Endothelial cell of umbilical vein (primary cell): ENCODE measurements around the gene HECTD4. TPM values are rescaled to one million over a fixed set of nuclear protein-coding genes. Genes with fewer than 3 reads are reported as not detected.

Experiments used
- BruUV-seq: library from RNA; stranded (reverse); fragments of 400-500 nt; replicated peaks from 2 replicates; lab custom pipeline; 2021; lab: Mats Ljungman, UMichigan
- CTCF ChIA-PET: fragments of 300-600, 350-600 bp; sonication (Branson Sonifier 250); formaldehyde crosslinking; loops from one replicate; lab custom pipeline; 2021; ENCODE audit warnings: antibody characterized with exemption, inconsistent platforms; lab: Charles Lee
- POLR2A ChIA-PET: fragments of 300-600, 350-600 bp; sonication (Branson Sonifier 250); formaldehyde crosslinking; loops from one replicate; lab custom pipeline; 2021; ENCODE audit warnings: antibody characterized with exemption, inconsistent platforms; lab: Charles Lee
- DNase-seq: peaks from one replicate; pipeline ENCODE4 v3.0.0-alpha.2; 2011; ENCODE audit warnings: low read depth, low spot score
- FAIRE-seq: peaks from 2 replicates; lab custom pipeline; 2011; peaks lifted over from hg19 to GRCh38; lab: Jason Lieb, UNC
- H2AFZ ChIP-seq: 2 replicates; pipeline ENCODE4 v1.6.0; 2012; ENCODE audit warnings: low read depth, low read length, control low read depth, inconsistent platforms
- H3K27ac ChIP-seq: 2 replicates; pipeline ENCODE4 v1.5.1; 2011; ENCODE audit warnings: low read depth, mild to moderate bottlenecking, control low read depth, low read length, moderate library complexity; ENCODE audit not compliant: insufficient read depth
- H3K27me3 ChIP-seq, 2 experiments: 2 replicates each; pipeline versions ENCODE4 v1.6.0 to v1.6.1; 2011; ENCODE audit warnings: low read length in 2 of 2, mixed read lengths in 1 of 2; ENCODE audit not compliant: control insufficient read depth in 2 of 2, insufficient read depth in 2 of 2
- H3K36me3 ChIP-seq, 2 experiments: 2 replicates in 1 of 2; 3 replicates in 1 of 2; pipeline ENCODE4 v1.5.1; 2011; ENCODE audit warnings: low read length in 2 of 2, mild to moderate bottlenecking in 1 of 2, moderate library complexity in 1 of 2; ENCODE audit not compliant: control insufficient read depth in 2 of 2, insufficient read depth in 2 of 2; ENCODE audit errors: extremely low read depth in 1 of 2
- H3K4me1 ChIP-seq: 3 replicates; pipeline ENCODE4 v1.5.1; 2011; ENCODE audit warnings: mild to moderate bottlenecking, low read length; ENCODE audit not compliant: control insufficient read depth, insufficient read depth; ENCODE audit errors: extremely low read depth
- H3K4me2 ChIP-seq: 2 replicates; pipeline ENCODE4 v1.6.1; 2011; ENCODE audit warnings: low read length, control low read depth, mixed read lengths; ENCODE audit not compliant: insufficient read depth
- H3K4me3 ChIP-seq, 3 experiments: fragments of 200-600 bp in 1 of 3; sonication (generic), shearing (Covaris generic) in 1 of 3; replicated peaks in 1 of 3; 2 replicates each; pipeline ENCODE4 v1.5.1; 2011 to 2016; ENCODE audit warnings: control low read depth in 3 of 3, low read length in 3 of 3, mild to moderate bottlenecking in 2 of 3, inconsistent platforms in 1 of 3, low read depth in 1 of 3, moderate library complexity in 1 of 3; ENCODE audit not compliant: insufficient read depth in 1 of 3
- H3K79me2 ChIP-seq: 2 replicates; pipeline ENCODE4 v1.6.0; 2012; ENCODE audit warnings: low read length, inconsistent platforms; ENCODE audit not compliant: control insufficient read depth, insufficient read depth
- H3K9ac ChIP-seq: replicated peaks from 2 replicates; pipeline ENCODE3; 2011; ENCODE audit warnings: low read length, control low read depth; ENCODE audit not compliant: insufficient read depth; ENCODE audit errors: extremely low read depth
- H3K9me1 ChIP-seq: replicated peaks from 3 replicates; pipeline ENCODE4 v1.6.0; 2011; ENCODE audit warnings: mild to moderate bottlenecking, low read length; ENCODE audit not compliant: control insufficient read depth, insufficient read depth; ENCODE audit errors: extremely low read depth
- H3K9me3 ChIP-seq: replicated peaks from 2 replicates; pipeline ENCODE4 v1.5.1; 2012; ENCODE audit warnings: low read length, inconsistent platforms; ENCODE audit not compliant: control insufficient read depth, insufficient read depth
- H4K20me1 ChIP-seq: replicated peaks from 2 replicates; pipeline ENCODE3; 2011; ENCODE audit warnings: mild to moderate bottlenecking, low read length; ENCODE audit not compliant: control insufficient read depth, insufficient read depth; ENCODE audit errors: extremely low read depth
- CTCF ChIP-seq, 2 donors: IDR thresholded peaks; 1 replicate in 1 of 2; 2 replicates in 1 of 2; pipeline ENCODE4 v1.5.1; 2011; ENCODE audit warnings: low read length in 2 of 2, mild to moderate bottlenecking in 2 of 2, moderate library complexity in 2 of 2, control low read depth in 1 of 2, inconsistent platforms in 1 of 2, low read depth in 1 of 2; ENCODE audit not compliant: insufficient read depth in 1 of 2; ENCODE audit errors: extremely low read depth in 1 of 2
- EZH2 ChIP-seq: IDR thresholded peaks from 2 replicates; pipeline ENCODE4 v1.6.1; 2012; ENCODE audit warnings: borderline replicate concordance, low read depth, mild to moderate bottlenecking, moderate library complexity, low read length, inconsistent platforms; ENCODE audit not compliant: severe bottlenecking
- FOS ChIP-seq: IDR thresholded peaks from 2 replicates; pipeline ENCODE4 v1.6.1; 2011; ENCODE audit warnings: mild to moderate bottlenecking, low read length, moderate library complexity, borderline replicate concordance; ENCODE audit not compliant: insufficient read depth
- GATA2 ChIP-seq: IDR thresholded peaks from 2 replicates; pipeline ENCODE4 v1.7.0; 2011; ENCODE audit warnings: low read depth, mild to moderate bottlenecking, moderate library complexity, mixed read lengths, low read length; ENCODE audit not compliant: insufficient read length, insufficient read depth
- JUN ChIP-seq: IDR thresholded peaks from 2 replicates; pipeline ENCODE4 v1.6.1; 2011; ENCODE audit warnings: borderline replicate concordance, low read depth; ENCODE audit not compliant: insufficient read length, insufficient read depth
- MAX ChIP-seq: IDR thresholded peaks from 2 replicates; pipeline ENCODE4 v1.6.1; 2011; ENCODE audit not compliant: insufficient read depth, insufficient read length
- MYC ChIP-seq: IDR thresholded peaks from one replicate; pipeline ENCODE4 v1.6.1; 2011; ENCODE audit warnings: mild to moderate bottlenecking, low read depth, low read length
- POLR2A ChIP-seq: IDR thresholded peaks from 2 replicates; pipeline ENCODE4 v1.6.1; 2012; ENCODE audit warnings: low read depth, mild to moderate bottlenecking, control low read depth, low read length
- POLR2AphosphoS5 ChIP-seq: IDR thresholded peaks from 2 replicates; pipeline ENCODE4 v1.6.1; 2012; ENCODE audit warnings: low read depth, mild to moderate bottlenecking, control low read depth, low read length, moderate library complexity; ENCODE audit not compliant: insufficient read depth
- dilution Hi-C: fragments of 300-500 bp; cut with MboI; formaldehyde crosslinking; loops from one replicate; pipeline ENCODE4 v1.15.0; 2019; ENCODE audit warnings: low sequenced_read_pairs; ENCODE audit not compliant: extremely low pct_ligation_motif_present
- intact Hi-C: fragments of 100-400 bp; cut with micrococcal nuclease; formaldehyde crosslinking; loops from one replicate; pipeline ENCODE4 v1.10.0; 2022
- polyA plus RNA-seq, 4 experiments: library from polyadenylated mRNA; depleted of rRNA in 3 of 4; stranded (reverse) in 3 of 4; unstranded in 1 of 4; fragments of >200 nt; gene quantifications; 2 replicates each; pipeline versions ENCODE4 v1.2.1 to v1.2.3, GENCODE V29; 2011 to 2012; ENCODE audit warnings: missing spikeins in 1 of 4
- total RNA-seq: library from RNA; stranded (reverse); gene quantifications from 2 replicates; pipeline ENCODE4 v1.2.3, GENCODE V29; 2021

Gene HECTD4
- total and polyA plus RNA-seq, 2 donors (not counting 3 experiments of a cell fraction or from before 2014, with no cell fraction given): 9.7 to 47.7 TPM

GRCh38 chr12:112382866-112383265 lies 635 bp upstream of the HECTD4 start:
- Histone ChIP-seq H3K9me3 (no peaks in the 10 kb centered on the region), H3K4me3 (peak overlapping the region in 2 of 3 experiments; percentile 61 to 95), H3K27ac (peak overlapping the region; percentile 35), H3K27me3 (no peaks in the 10 kb centered on the region), H3K9ac (peak overlapping the region; percentile 62), H3K9me1 (no peaks in the 10 kb centered on the region), H3K36me3 (no peaks in the 10 kb centered on the region), H3K79me2 (peaks cover 25% of the 10 kb centered on the region), H4K20me1 (no peaks in the 10 kb centered on the region), H2AFZ (peak overlapping the region; percentile 100), H3K4me1 (peaks cover 12% of the 10 kb centered on the region), H3K4me2 (peak overlapping the region; percentile 70)
- DNase-seq (no peak), FAIRE-seq (no peak)
- ChIA-PET CTCF (no interaction called here), POLR2A (no interaction called here)
- BruUV-seq: no TSS peak
- TF ChIP-seq JUN: no peak
- no peak for TF ChIP-seq EZH2
- no peak for TF ChIP-seq POLR2AphosphoS5
- TF ChIP-seq MYC: no peak
- no peak for TF ChIP-seq GATA2
- no peak for TF ChIP-seq MAX
- TF ChIP-seq POLR2A: no peak
- no peak for TF ChIP-seq CTCF (IDR thresholded peaks at IDR 0.05; ENCODE audit: extremely low read depth in 1 of 2, insufficient read depth in 1 of 2, low read depth in 1 of 2, low read length in 2 of 2)
- no peak for TF ChIP-seq FOS
- intact Hi-C loops (loop anchor here (1.0 to 10.0 kb wide), 2 partner anchors 26 to 368 kb away; partner anchors contain the start of genes ERP29, RPL6 and TMEM116), dilution Hi-C loops (no loop called here)
